T-helper 2 cell treated with Interferon-gamma antibody and Interleukin-4, amounts not matched to agents 100 ng/mL and 5 ng/mL, for 36 hours (primary cell): ENCODE data around the gene FN3K. TPM values are rescaled to one million over a fixed set of nuclear protein-coding genes. Genes with fewer than 3 reads are reported as not detected.

Experiments
- intact Hi-C: fragments of 100-400 bp; cut with micrococcal nuclease; formaldehyde crosslinking; loops from one replicate; pipeline ENCODE4 v1.15.1; 2023
- total RNA-seq: library from RNA; stranded (reverse); gene quantifications from 2 replicates; pipeline ENCODE4 v1.2.3, GENCODE V29; 2022

FN3K gene
- total RNA-seq, 1 donor from 2014 or later = 4.2 TPM

GRCh38 chr17:82793974-82794630, 58.7 kb downstream of the FN3K start:
- intact Hi-C loops = no loop called here

- intact Hi-C loops = no loop called here
Observed at GRCh38 chr17:82794781-82795482, 59.5 kb downstream of the FN3K start.

- intact Hi-C loops = no loop called here
Observed at GRCh38 chr17:82795615-82796014, 60.2 kb downstream of the FN3K start.

- intact Hi-C loops = no loop called here
Observed at GRCh38 chr17:82797061-82797460, 61.6 kb downstream of the FN3K start.

DNA sequence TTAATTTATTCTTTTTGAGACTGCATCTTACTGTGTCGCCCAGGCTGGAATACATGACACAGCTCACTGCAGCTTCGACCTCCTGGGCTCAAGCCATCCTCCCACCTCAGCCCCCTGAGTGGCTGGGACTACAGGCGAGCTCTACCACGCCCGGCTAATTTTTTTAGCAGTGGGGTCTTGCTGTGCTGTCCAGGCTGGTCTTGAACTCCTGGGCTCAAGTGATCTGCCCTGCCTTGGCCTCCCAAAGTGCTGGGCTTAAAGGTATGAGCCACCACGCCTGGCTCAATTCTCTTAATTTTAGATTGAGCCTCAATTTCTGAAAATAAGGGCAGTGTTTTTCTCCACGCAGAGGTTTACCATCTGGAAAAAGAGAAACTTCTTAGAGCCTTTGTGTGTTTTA, 63.3 kb downstream of the FN3K start:
- intact Hi-C loops = no loop called here

DNA sequence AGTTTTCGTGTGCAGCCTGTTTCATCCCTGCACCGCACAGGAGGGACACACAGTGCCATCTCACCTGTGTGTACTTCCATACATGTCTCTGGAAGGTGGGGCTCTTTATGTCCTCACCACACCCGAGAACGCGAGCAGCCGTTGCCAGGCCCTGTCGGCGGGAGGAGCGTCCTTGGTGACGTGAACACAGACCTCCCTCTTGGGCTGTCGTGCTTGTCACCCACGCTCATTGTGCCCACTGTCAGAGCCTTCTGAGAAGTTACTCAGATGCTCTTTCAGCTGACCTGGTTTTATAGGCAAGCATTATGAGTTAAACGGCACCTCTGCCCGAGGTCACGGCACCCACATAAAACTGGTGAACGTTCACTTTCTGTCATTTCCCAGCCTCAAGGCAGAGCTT, 64.2 kb downstream of the FN3K start:
- intact Hi-C loops = no loop called here

Other genes with a start within 250 kb of the FN3K start
- gene FOXK2, start 215.9 kb upstream of the FN3K start, total RNA-seq = 66.3 and 71.1 TPM in 2 replicates
- 33.1 and 34.0 TPM in 2 replicates for gene WDR45B, start 87.2 kb upstream of the FN3K start, total RNA-seq
- 0.91 and 1.1 TPM in 2 replicates for gene RAB40B, start 36.9 kb upstream of the FN3K start, total RNA-seq
- 38.4 and 41.0 TPM in 2 replicates for gene FN3KRP, start 18.9 kb upstream of the FN3K start, total RNA-seq
- gene TBCD, start 16.4 kb downstream of the FN3K start, total RNA-seq = 166 and 177 TPM in 2 replicates
- not detected in 2 replicates for gene ZNF750, start 104.4 kb downstream of the FN3K start, total RNA-seq